Activated CD4-positive, alpha-beta T cell treated with anti-CD3 and anti-CD28 coated beads, Interleukin-2, amount 10 ng/mL, durations not matched to agents 7 days and 5 days (primary cell): ENCODE data around the gene GUCA1A. TPM values are rescaled to one million over a fixed set of nuclear protein-coding genes. Genes with fewer than 3 reads are reported as not detected.

ENCODE experiments used
- CTCF ChIA-PET: fragments of 350-600 bp; sonication (Branson Sonifier 250); formaldehyde crosslinking; loops from one replicate; lab custom pipeline; 2021; ENCODE audit warnings: antibody characterized with exemption; lab: Charles Lee
- POLR2A ChIA-PET: fragments of 350-600 bp; sonication (Branson Sonifier 250); formaldehyde crosslinking; loops from one replicate; lab custom pipeline; 2021; ENCODE audit warnings: antibody characterized with exemption; lab: Charles Lee
- DNase-seq: peaks from one replicate; pipeline ENCODE4 v3.0.0-alpha.2; 2020
- H3K27ac Mint-ChIP-seq: one replicate; pipeline ENCODE4 v1.8.0; 2021; ENCODE audit warnings: mild to moderate bottlenecking, moderate library complexity, mixed read lengths
- H3K27me3 Mint-ChIP-seq: one replicate; pipeline ENCODE4 v1.8.0; 2021; ENCODE audit warnings: mixed read lengths
- H3K36me3 Mint-ChIP-seq: one replicate; pipeline ENCODE4 v1.8.0; 2021; ENCODE audit warnings: low read depth, mixed read lengths
- H3K4me1 Mint-ChIP-seq: one replicate; pipeline ENCODE4 v1.8.0; 2021; ENCODE audit warnings: mixed read lengths
- H3K4me3 Mint-ChIP-seq: one replicate; pipeline ENCODE4 v1.8.0; 2021; ENCODE audit warnings: mild to moderate bottlenecking, moderate library complexity, mixed read lengths
- H3K9me3 Mint-ChIP-seq: one replicate; pipeline ENCODE4 v1.8.0; 2021; ENCODE audit warnings: mixed read lengths
- total RNA-seq, 2 experiments: library from RNA; stranded (reverse); gene quantifications; one replicate each; pipeline ENCODE4 v1.2.3, GENCODE V29; 2021

The GUCA1A gene
- total RNA-seq: not detected

DNA sequence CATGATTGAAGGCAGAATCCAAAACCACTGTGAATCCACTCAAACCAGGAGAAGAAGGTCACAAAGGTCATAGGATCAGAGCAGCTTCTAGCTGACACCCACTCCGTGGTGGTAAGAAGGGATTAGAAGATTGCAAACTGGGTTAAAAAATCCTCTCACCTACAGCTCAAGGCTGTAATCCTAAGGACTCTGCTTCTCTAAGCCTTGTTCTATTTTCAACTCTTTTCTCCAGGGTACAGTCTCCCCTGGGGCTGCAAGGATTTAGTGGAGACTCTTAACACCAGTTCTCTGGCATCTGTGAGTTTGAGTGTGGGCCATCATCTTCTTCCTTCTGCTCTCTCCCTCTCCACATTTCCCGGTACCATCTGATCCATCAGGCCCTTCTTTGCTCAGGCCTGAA is at the start of gene GUCA1A:
GUCA1A (plus strand) TSS at position 264 of the 400 bp plus-strand sequence. CDS start 250 bp downstream, outside the sequence.
- no peak for DNase-seq
- H3K4me1 Mint-ChIP-seq: peaks cover 4% of the 10 kb centered on the region
- no peak within 1 kb of the TSS for H3K27ac Mint-ChIP-seq
- no peak within 1 kb of the TSS for H3K4me3 Mint-ChIP-seq
- ChIA-PET POLR2A (no interaction called here), CTCF (no interaction called here)
- H3K9me3 Mint-ChIP-seq: no peaks in the 10 kb centered on the region
- no peaks in the 10 kb centered on the region for H3K36me3 Mint-ChIP-seq
- no peaks in the 10 kb centered on the region for H3K27me3 Mint-ChIP-seq

DNA sequence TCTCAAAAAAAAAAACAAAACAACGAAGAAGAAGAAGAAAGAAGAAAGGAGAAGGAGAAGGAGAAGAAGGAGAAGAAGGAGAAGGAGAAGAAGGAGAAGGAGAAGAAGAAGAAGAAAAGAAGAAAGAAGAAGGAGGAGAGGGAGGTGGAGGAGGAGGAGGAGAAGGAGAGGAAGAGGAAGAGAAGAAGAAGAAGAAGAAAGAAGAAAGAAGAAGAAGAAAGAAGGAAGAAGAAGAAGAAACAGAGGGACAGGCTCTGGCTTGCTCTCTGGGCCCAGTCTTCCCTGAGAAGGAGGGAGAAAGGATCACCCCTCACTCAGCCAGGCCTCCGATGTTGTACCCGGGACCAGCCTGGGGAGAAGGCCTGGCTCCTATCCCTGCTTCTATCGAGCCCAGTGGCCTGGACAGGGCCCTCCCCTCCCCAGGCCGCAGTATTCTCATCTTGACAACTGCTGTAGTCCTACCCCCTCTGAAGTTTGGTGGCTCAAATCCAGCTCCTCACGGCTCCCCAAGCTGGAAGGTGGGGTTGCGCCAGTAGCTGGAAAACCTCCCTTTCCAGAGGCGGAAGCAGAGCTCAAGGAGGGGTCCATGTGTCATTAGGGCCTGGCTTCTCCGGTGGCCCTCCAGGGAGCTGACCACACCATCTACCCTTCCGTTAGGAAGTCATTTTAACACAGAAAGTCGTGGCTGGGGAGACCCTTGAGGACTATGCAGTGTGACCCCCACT is 49.6 kb upstream of the GUCA1A start:
- H3K4me1 Mint-ChIP-seq: no peaks in the 10 kb centered on the region
- ChIA-PET POLR2A (no interaction called here), CTCF (interaction anchor here (0.8 to 1.2 kb wide), 4 partner anchors 11 to 32 kb away, joined by 3 to 9 read pairs (median 3); no protein-coding TSS in a partner anchor)
- H3K9me3 Mint-ChIP-seq: no peaks in the 10 kb centered on the region
- no peaks in the 10 kb centered on the region for H3K36me3 Mint-ChIP-seq
- H3K27ac Mint-ChIP-seq: no peak overlapping the region
- H3K4me3 Mint-ChIP-seq: no peak overlapping the region
- H3K27me3 Mint-ChIP-seq: no peaks in the 10 kb centered on the region
- no peak for DNase-seq

DNA sequence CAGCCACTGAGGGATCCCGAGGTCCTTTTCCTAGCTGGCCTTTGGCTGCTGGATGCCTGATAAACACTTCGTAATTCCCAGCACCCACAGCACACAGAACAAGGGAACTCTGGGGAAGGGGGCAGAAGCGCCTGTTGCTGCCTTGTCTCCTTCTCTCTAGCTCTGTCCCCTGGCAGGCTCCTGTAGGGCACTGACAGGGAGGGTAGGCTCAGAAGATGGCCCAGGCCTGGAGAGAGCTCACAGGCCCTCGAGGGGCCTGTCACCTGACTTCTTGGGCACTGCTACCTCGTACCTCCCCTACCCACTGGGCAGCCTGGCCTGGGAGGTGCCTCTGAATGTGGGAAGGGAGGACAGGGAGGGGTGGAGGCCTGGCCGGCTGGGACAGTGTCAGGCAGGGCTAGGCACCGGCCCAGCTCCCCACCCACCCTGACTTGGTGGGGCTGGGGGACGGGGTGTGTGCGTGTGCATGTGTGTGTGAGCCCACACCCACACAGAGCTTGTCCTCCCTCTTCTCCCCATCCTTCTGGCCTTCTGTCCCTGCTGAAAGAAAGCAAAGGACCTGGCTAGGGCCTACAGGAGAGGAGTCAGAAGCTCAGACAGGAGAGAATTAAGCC is 48.8 kb upstream of the GUCA1A start:
- no peak overlapping the region for H3K4me3 Mint-ChIP-seq
- H3K36me3 Mint-ChIP-seq: no peaks in the 10 kb centered on the region
- no peak overlapping the region for H3K27ac Mint-ChIP-seq
- H3K4me1 Mint-ChIP-seq: no peaks in the 10 kb centered on the region
- ChIA-PET POLR2A (no interaction called here), CTCF (interaction anchor here (0.8 to 1.2 kb wide), 4 partner anchors 12 to 33 kb away, joined by 3 to 9 read pairs (median 3); no protein-coding TSS in a partner anchor)
- no peak for DNase-seq
- no peaks in the 10 kb centered on the region for H3K9me3 Mint-ChIP-seq
- H3K27me3 Mint-ChIP-seq: no peaks in the 10 kb centered on the region

DNA sequence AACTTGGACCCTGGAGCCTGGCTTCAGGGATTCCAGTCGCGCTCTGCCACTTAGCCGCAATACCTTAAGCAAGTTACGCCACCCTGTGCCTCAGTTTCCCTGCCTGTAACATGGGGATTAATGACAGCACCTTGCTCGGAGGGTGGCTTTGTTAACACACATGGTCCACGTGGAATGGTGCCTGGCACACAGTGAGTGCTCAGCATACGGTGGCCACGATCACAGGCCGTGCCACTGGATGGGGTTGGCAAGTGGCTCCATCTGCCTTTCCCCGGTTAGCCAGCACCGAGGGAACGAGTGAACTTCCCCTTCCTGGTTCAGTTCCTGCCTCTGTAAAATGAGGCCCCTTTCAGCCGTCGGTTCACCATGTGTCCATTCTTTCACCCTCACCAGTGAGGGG is 47.9 kb upstream of the GUCA1A start:
- Mint-ChIP-seq H3K4me3 (no peak overlapping the region), H3K4me1 (no peaks in the 10 kb centered on the region), H3K27ac (no peak overlapping the region), H3K27me3 (no peaks in the 10 kb centered on the region), H3K36me3 (no peaks in the 10 kb centered on the region), H3K9me3 (no peaks in the 10 kb centered on the region)
- CTCF ChIA-PET: no interaction called here
- DNase-seq: no peak
- POLR2A ChIA-PET: no interaction called here

DNA sequence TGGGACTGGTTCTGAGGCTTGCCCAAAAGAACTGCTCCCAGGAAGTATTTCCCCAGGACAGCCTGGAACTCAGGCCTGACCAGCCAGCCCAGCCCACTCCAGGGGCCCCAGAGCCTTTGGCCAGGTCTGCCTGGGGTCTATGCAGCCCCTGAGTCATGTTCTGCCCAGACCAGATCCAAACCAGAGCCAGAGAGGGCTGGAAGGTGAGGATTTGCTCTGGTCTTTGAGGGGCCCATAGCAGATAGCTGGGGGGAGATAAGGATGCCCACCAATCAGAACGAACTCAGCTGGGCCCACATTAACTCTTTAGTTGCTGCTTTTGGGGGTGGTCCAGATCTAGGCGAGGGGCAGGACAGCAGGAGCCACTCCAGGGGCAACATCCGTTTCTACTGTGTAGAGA is 47.5 kb upstream of the GUCA1A start:
- ChIA-PET CTCF (no interaction called here), POLR2A (no interaction called here)
- no peaks in the 10 kb centered on the region for H3K4me1 Mint-ChIP-seq
- H3K27ac Mint-ChIP-seq: no peak overlapping the region
- H3K27me3 Mint-ChIP-seq: no peaks in the 10 kb centered on the region
- no peak for DNase-seq
- H3K36me3 Mint-ChIP-seq: no peaks in the 10 kb centered on the region
- no peak overlapping the region for H3K4me3 Mint-ChIP-seq
- H3K9me3 Mint-ChIP-seq: no peaks in the 10 kb centered on the region

DNA sequence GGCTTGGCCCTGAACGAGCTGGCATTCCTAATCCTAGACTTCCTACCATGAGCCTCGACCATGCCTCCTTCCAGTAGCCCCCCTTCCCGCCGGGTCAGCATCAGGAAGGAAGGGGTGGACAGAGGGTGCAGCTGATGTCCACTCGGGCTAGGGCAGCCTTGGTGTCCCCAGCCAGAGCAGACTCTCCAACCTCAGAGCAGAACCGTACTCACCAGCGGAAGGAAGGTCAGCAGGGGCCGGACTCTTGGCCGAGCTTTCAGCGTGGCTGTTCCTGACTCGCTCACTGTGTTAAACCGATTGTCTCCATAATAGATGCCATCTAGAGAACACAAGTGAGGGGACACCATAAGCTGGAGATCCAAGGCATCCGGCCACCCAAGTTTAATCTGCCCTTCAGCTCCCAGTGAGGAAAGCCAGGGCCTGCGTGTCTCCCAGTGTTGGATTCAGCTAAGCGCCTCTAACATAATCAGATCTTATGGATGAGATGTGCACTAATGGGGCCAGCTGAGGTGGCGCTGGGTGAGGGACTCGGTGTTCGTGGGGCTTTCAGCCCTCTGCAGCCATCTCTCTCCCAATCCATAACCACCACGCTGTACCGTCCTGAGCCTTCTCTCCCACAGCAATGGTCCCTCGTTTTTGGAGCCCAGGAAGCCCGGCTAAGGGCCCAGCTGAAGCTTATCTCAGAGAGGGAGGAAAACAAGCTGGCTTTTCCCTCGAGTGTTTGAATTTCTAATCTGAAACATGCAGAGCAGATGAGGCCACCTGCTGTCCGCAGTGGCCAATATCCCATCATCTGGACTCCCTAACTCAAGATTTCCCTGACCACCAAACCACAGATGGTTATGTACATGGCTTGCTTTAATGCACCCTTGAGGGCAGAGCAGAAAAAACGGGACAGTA is 44.5 kb upstream of the GUCA1A start:
- no peaks in the 10 kb centered on the region for H3K4me1 Mint-ChIP-seq
- no peaks in the 10 kb centered on the region for H3K36me3 Mint-ChIP-seq
- no peak overlapping the region for H3K4me3 Mint-ChIP-seq
- H3K9me3 Mint-ChIP-seq: no peaks in the 10 kb centered on the region
- DNase-seq: no peak
- H3K27ac Mint-ChIP-seq: no peak overlapping the region
- ChIA-PET POLR2A (no interaction called here), CTCF (interaction anchor here (0.6 to 0.7 kb wide), 2 partner anchors 28 to 79 kb away, joined by 3 to 4 read pairs; no protein-coding TSS in a partner anchor)
- H3K27me3 Mint-ChIP-seq: no peaks in the 10 kb centered on the region

DNA sequence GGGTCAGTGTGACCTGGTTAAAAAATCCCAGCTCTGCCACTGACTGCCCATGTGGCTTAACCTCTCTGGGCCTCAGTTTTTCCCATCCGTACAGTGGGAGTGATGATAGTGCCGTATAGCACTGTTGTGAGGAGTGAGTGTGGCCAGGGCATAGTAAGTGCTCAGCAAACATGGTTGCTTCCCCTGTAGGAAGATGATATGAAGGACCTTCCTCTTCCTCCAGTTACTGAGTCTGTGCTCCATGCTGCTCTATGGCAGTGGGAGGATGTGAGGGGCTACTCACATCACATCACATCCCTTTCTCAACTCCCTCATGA is 43.8 kb upstream of the GUCA1A start:
- no peaks in the 10 kb centered on the region for H3K36me3 Mint-ChIP-seq
- DNase-seq: no peak
- no peak overlapping the region for H3K27ac Mint-ChIP-seq
- CTCF ChIA-PET: interaction anchor here (0.6 kb wide), 1 partner anchor 29 kb away, joined by 4 read pairs; no protein-coding TSS in a partner anchor
- no peaks in the 10 kb centered on the region for H3K9me3 Mint-ChIP-seq
- H3K4me3 Mint-ChIP-seq: no peak overlapping the region
- POLR2A ChIA-PET: no interaction called here
- H3K27me3 Mint-ChIP-seq: peaks cover 2% of the 10 kb centered on the region
- H3K4me1 Mint-ChIP-seq: no peaks in the 10 kb centered on the region

DNA sequence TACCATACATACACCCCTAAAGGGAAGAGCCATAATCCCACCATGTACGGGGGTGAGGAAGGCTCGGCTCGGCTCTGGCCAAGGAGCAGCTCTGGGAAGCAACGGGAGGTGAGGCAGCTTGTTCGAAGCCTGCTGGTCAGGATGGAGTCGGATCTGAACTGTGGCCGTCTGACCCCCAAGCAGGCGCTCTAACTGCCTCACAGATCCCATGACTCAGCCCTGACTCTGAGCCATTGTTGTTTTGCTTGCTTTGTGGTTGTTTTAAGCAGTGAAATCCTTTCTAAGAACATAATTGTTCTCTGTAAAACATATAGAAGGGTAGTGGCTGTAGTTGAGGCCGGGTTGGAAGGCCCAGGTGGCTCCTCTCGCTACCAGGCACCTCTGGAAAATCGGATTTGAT is 41.6 kb upstream of the GUCA1A start:
- Mint-ChIP-seq H3K4me3 (no peak overlapping the region), H3K4me1 (peaks cover 2% of the 10 kb centered on the region), H3K9me3 (no peaks in the 10 kb centered on the region), H3K27ac (no peak overlapping the region), H3K36me3 (no peaks in the 10 kb centered on the region), H3K27me3 (peaks cover 2% of the 10 kb centered on the region)
- POLR2A ChIA-PET: no interaction called here
- DNase-seq: no peak
- CTCF ChIA-PET: no interaction called here

DNA sequence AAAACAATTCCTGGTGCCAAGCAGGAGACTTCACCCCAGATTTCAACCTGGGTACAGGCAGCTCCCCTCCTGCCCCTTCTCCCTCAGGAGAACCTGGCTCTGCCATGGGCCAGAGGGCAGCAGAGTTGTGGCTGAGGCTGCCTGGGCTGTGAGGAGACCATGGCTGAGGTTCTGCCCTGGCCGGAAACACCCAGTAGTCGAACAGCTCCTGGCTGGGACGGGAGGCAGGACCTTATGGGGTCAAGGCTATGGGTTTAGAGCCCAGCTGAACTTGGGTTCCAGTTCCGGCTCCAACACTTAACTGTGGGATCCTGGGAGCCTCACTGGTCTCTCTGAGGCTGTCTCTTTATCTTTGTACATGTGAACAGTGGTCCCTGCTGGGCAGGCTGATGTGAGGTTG is 39.2 kb upstream of the GUCA1A start:
- Mint-ChIP-seq H3K27ac (no peak overlapping the region), H3K36me3 (no peaks in the 10 kb centered on the region), H3K27me3 (peaks cover 2% of the 10 kb centered on the region), H3K9me3 (no peaks in the 10 kb centered on the region), H3K4me1 (peaks cover 7% of the 10 kb centered on the region), H3K4me3 (no peak overlapping the region)
- DNase-seq: no peak
- ChIA-PET CTCF (interaction anchor here (0.8 to 2.0 kb wide), 3 partner anchors 30 to 90 kb away, joined by 3 to 9 read pairs (median 3); no protein-coding TSS in a partner anchor), POLR2A (no interaction called here)

DNA sequence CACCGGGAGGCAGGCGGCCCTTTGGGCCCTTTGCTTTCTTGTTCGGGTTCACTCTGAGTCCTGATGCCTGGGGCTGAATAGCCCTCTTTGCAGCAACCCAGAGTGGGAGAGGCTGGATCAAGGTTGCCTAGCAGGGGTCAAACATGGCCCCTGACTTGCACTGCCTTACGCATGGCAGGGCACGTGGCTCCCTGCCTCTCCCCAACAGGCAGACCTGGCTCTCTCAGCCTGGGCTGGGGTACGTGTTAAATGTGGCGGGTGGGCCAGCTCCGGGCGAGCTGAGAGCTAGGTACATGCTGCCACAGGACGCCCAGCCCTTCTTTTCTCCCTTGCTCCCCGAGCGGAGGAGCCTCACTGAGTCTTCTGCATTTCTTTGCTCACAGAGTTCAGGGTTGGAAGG is 38.0 kb upstream of the GUCA1A start:
- Mint-ChIP-seq H3K27me3 (peaks cover 4% of the 10 kb centered on the region), H3K27ac (no peak overlapping the region), H3K4me1 (peaks cover 7% of the 10 kb centered on the region), H3K9me3 (no peaks in the 10 kb centered on the region), H3K36me3 (no peaks in the 10 kb centered on the region), H3K4me3 (no peak overlapping the region)
- DNase-seq: no peak
- ChIA-PET CTCF (no interaction called here), POLR2A (no interaction called here)

DNA sequence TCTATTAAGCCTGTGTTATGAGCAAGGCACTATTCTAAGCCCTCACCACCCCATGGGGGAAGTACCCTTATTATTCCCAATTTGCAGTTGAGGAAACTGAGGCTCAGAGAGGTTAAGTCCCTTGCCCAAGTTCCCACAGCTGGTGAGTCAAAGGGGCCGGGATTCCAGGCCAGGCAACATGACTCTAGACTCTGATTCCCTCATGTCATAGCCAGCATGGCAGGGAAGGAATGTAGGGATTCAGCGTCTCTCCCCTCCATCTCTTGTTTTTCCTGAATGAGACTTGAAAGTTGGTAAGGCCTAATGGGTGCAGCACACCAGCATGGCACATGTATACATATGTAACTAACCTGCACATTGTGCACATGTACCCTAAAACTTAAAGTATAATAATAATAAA is 37.4 kb upstream of the GUCA1A start:
- ChIA-PET CTCF (no interaction called here), POLR2A (no interaction called here)
- Mint-ChIP-seq H3K4me1 (peaks cover 7% of the 10 kb centered on the region), H3K4me3 (no peak overlapping the region), H3K9me3 (no peaks in the 10 kb centered on the region), H3K27me3 (peaks cover 9% of the 10 kb centered on the region), H3K27ac (no peak overlapping the region), H3K36me3 (no peaks in the 10 kb centered on the region)
- DNase-seq: no peak

DNA sequence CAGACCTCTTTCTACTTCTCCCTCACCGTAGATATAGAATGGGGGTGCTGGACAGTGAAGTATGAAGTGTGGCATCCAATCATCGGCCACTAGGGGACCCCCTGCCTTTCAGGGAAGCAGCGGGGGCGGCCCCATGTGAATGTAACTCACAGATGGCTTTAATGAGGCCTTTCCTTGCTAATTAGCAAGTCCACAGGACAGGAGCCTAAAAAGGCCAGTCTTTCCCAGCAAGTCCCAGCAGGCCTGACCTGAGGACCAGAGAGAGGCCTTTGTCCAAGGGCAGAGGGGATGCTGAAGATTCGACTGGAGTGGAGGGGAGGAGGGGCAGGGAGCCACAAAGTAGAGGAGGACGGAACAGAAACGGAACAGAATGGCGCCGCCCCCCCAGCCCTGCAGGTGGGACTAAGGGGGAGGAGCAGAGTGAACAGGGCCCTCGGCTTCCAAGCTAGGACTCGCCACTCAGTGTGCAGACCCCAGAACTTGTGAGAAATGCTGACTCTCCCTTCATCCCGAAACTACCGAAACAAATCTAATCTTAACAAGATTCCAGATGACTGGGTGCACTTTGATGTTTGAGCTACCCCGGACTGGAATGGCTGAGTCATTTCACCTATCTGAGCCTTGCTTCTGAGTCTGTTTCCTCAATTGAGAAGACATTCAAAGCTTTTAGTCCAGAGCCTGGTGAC is 36.5 kb upstream of the GUCA1A start:
- DNase-seq: no peak
- Mint-ChIP-seq H3K27me3 (peaks cover 18% of the 10 kb centered on the region), H3K27ac (no peak overlapping the region), H3K4me1 (peaks cover 7% of the 10 kb centered on the region), H3K9me3 (no peaks in the 10 kb centered on the region), H3K36me3 (no peaks in the 10 kb centered on the region), H3K4me3 (no peak overlapping the region)
- ChIA-PET POLR2A (no interaction called here), CTCF (interaction anchor here (0.6 to 1.7 kb wide), 5 partner anchors 10 to 265 kb away, joined by 3 to 8 read pairs (median 6); no protein-coding TSS in a partner anchor)
